ENCODE data around the gene MRGPRF. TPM values are rescaled to one million over a fixed set of nuclear protein-coding genes. Genes with fewer than 3 reads are reported as not detected.
"Not testable (repeated sequence)": the region's sequence is repeated elsewhere in the genome, so short reads cannot be mapped to it uniquely, and the experiment has no call there.

MRGPRF gene
- total RNA-seq, 1 donor from 2014 or later = 13.2 TPM

DNA sequence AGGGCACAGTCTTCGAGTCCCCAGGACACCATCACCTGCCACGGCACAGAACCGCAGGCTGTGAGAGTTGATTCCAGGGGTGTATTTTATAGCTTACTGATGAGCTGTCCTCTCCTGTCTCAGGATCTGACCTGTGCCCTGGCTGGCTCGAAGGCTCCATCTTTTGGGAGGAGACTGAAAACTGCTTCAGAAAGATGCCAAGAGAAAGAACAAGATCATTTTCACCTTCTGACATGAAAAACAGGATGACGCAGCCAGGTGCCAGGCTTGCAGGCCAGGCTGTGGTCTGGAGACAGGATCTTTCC, 34.5 kb downstream of the MRGPRF start:
- no peak overlapping the region for H3K27ac ChIP-seq
- H3K36me3 ChIP-seq = no peaks in the 10 kb centered on the region
- DNase-seq (no peak), ATAC-seq (no peak)
- intact Hi-C loops (cut with DNase I) = no loop called here
- H3K4me1 ChIP-seq = no peaks in the 10 kb centered on the region
- peaks cover 6% of the 10 kb centered on the region for H3K9me3 ChIP-seq
- H3K4me3 ChIP-seq = no peak overlapping the region
- TF ChIP-seq, protein P1, sequence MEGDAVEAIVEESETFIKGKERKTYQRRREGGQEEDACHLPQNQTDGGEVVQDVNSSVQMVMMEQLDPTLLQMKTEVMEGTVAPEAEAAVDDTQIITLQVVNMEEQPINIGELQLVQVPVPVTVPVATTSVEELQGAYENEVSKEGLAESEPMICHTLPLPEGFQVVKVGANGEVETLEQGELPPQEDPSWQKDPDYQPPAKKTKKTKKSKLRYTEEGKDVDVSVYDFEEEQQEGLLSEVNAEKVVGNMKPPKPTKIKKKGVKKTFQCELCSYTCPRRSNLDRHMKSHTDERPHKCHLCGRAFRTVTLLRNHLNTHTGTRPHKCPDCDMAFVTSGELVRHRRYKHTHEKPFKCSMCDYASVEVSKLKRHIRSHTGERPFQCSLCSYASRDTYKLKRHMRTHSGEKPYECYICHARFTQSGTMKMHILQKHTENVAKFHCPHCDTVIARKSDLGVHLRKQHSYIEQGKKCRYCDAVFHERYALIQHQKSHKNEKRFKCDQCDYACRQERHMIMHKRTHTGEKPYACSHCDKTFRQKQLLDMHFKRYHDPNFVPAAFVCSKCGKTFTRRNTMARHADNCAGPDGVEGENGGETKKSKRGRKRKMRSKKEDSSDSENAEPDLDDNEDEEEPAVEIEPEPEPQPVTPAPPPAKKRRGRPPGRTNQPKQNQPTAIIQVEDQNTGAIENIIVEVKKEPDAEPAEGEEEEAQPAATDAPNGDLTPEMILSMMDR (IDR thresholded peaks at IDR 0.05) = no peak
- H3K27me3 ChIP-seq = no peaks in the 10 kb centered on the region

DNA sequence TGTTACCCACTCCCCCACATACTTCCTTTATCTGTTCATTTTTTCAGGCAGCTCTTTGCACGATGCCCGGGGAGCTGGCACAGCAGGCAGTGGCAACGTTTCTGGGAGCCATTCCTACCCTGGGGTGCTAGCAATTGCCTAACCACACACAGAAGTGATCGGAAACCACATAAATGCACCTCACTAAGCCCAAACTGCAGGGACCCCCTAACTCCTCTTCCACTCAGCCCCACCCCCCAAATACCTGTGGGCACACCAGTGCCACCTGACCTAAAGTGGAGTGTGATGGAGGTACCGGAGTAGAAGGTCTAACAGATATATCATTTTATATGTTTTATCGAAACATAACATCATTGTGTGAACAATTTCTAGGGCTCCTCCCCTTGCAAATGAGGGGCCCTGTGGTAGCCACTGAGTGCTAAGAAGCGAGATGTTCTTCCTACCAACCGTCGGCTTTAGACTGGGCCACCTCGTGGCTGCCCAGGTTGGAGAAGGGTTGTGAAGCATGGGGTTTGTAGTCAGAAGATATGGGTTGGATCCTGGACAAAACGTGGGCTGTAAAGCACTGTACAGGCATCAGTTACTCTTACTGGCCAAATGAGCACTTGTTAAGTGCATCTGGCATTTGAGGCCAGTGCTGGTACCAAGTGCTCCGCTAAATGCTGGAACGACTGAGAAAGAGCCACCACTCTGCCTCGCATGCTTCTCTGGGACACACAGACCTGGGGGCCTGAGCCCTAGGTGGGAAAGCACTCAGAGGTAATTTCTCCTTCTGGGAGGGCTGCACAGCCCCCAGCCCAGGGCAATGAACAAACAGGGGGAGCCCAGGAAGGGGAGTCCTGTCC, 35.0 kb downstream of the MRGPRF start:
- ATAC-seq = no peak
- TF ChIP-seq, protein P1 (IDR thresholded peaks at IDR 0.05) = no peak
- peaks cover 6% of the 10 kb centered on the region for H3K9me3 ChIP-seq
- no peaks in the 10 kb centered on the region for H3K36me3 ChIP-seq
- no peaks in the 10 kb centered on the region for H3K27me3 ChIP-seq
- H3K27ac ChIP-seq = no peak overlapping the region
- peak; percentile 38 for DNase-seq
- no peak overlapping the region for H3K4me3 ChIP-seq
- no peaks in the 10 kb centered on the region for H3K4me1 ChIP-seq
- intact Hi-C loops (cut with DNase I) = no loop called here

GRCh38 chr11:68976563-68976962, 36.5 kb downstream of the MRGPRF start:
- Histone ChIP-seq H3K36me3 (no peaks in the 10 kb centered on the region), H3K4me3 (no peak overlapping the region), H3K9me3 (no peaks in the 10 kb centered on the region), H3K4me1 (no peaks in the 10 kb centered on the region), H3K27me3 (no peaks in the 10 kb centered on the region), H3K27ac (no peak overlapping the region)
- intact Hi-C loops (cut with DNase I) = no loop called here
- TF ChIP-seq, protein P1 (IDR thresholded peaks at IDR 0.05) = no peak
- DNase-seq = peak; percentile 29
- no peak for ATAC-seq

GRCh38 chr11:68976095-68976494, 37.0 kb downstream of the MRGPRF start:
- Histone ChIP-seq H3K27me3 (no peaks in the 10 kb centered on the region), H3K4me3 (no peak overlapping the region), H3K27ac (no peak overlapping the region), H3K4me1 (no peaks in the 10 kb centered on the region), H3K9me3 (no peaks in the 10 kb centered on the region), H3K36me3 (no peaks in the 10 kb centered on the region)
- DNase-seq = peak; percentile 6
- no peak for ATAC-seq
- TF ChIP-seq, protein P1 (IDR thresholded peaks at IDR 0.05) = no peak
- intact Hi-C loops (cut with DNase I) = no loop called here

DNA sequence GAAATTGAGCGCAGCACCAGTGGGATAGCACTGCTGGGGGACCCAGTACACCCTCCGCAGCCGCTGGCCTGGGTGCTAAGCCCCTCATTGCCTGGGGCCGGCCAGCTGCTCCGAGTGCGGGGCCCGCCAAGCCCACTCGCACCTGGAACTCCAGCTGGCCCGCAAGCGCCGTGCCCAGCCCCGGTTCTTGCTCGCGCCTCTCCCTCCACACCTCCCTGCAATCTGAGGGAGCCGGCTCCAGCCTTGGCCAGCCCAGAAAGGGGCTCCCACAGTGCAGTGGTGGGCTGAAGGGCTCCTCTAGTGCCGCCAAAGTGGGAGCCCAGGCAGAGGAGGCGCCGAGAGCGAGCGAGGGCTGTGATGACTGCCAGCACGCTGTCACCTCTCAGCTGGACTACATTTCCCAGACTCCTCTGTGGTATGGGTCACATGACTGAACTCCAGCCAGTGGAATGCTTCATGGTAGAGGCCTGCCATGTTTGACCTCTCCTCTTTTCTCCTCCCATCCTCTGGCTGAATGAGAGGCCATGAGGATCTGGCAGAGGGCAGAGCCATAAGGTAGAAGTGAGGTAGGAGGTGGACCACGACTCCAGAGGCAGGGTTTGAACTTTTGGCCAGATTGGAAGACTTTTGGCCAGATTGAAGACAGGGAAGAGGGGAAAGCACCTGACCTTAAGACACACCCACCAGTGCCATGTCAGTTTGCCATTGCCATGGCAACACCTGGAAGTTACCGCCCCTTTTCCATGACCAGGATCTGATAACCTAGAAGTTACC, 38.4 kb downstream of the MRGPRF start:
- Histone ChIP-seq H3K27me3 (no peaks in the 10 kb centered on the region), H3K9me3 (no peaks in the 10 kb centered on the region), H3K36me3 (no peaks in the 10 kb centered on the region), H3K4me1 (no peaks in the 10 kb centered on the region), H3K27ac (no peak overlapping the region), H3K4me3 (no peak overlapping the region)
- TF ChIP-seq, protein P1 (IDR thresholded peaks at IDR 0.05) = no peak
- intact Hi-C loops (cut with DNase I) = no loop called here
- peak; percentile 10 for DNase-seq
- ATAC-seq = peak; percentile 63

DNA sequence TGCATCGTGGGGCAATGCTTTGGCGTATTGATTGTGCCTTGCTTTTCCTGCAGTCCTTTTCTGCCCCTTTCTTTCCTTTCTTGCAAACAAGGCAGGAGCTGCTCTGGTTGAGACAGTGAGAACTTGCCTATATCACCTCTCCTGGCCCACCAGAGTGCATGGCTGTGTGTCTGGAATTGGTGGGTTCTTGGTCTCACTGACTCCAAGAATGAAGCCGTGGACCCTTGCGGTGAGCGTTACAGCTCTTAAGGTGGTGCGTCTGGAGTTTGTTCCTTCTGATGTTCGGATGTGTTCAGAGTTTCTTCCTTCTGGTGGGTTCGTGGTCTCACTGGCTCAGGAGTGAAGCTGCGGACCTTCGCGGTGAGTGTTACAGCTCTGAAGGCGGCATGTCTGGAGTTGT, 39.3 kb downstream of the MRGPRF start:
- H3K9me3 ChIP-seq; H3K36me3 ChIP-seq; H3K4me1 ChIP-seq; intact Hi-C loops (cut with DNase I); ATAC-seq; H3K27ac ChIP-seq; H3K27me3 ChIP-seq; H3K4me3 ChIP-seq: not testable (repeated sequence)
- peak; percentile 20 for DNase-seq
